ENCODE measurements around the gene NOX3.

Gene NOX3

GRCh38 chr6:155426408-155426945 lies 29.2 kb downstream of the NOX3 start:
- no peak for TF ChIP-seq CTCF (IDR thresholded peaks at IDR 0.05; ENCODE audit: low read depth, low read length, poor library complexity, severe bottlenecking)
- no peak for TF ChIP-seq EZH2phosphoT487 (IDR thresholded peaks at IDR 0.05; ENCODE audit: borderline replicate concordance, low read length)
- Histone ChIP-seq H3K27ac (ENCODE audit: low read depth, low read length) (no peak overlapping the region), H3K4me1 (ENCODE audit: control insufficient read depth, low read length) (peaks cover 56% of the 10 kb centered on the region), H3K27me3 (ENCODE audit: control insufficient read depth, low read length) (no peaks in the 10 kb centered on the region), H3K79me2 (ENCODE audit: control insufficient read depth, low read length) (no peaks in the 10 kb centered on the region), H4K20me1 (ENCODE audit: control insufficient read depth, insufficient read depth, low read depth, low read length) (no peaks in the 10 kb centered on the region), H3F3A (ENCODE audit: control insufficient read depth, insufficient read depth) (0 out of 2 replicates have a peak, but pooled peaks cover 5% of the 10 kb centered on the region), H3K4me2 (ENCODE audit: low read length) (no peak overlapping the region), H3K4me3 (ENCODE audit: low read length) (no peak overlapping the region), H3K9me2 (replicated peaks; ENCODE audit: control insufficient read depth, low read length) (no peaks in the 10 kb centered on the region), H3K9me3 (ENCODE audit: control insufficient read depth, insufficient read depth, low read length) (no peaks in the 10 kb centered on the region), H3K36me3 (ENCODE audit: control insufficient read depth, low read length) (no peaks in the 10 kb centered on the region)

GRCh38 chr6:155424181-155424580 lies 31.5 kb downstream of the NOX3 start:
- H3K4me1 ChIP-seq (ENCODE audit: control insufficient read depth, low read length): peaks cover 70% of the 10 kb centered on the region
- no peaks in the 10 kb centered on the region for H3K36me3 ChIP-seq (ENCODE audit: control insufficient read depth, low read length)
- no peaks in the 10 kb centered on the region for H3K79me2 ChIP-seq (ENCODE audit: control insufficient read depth, low read length)
- H3K9me3 ChIP-seq (ENCODE audit: control insufficient read depth, insufficient read depth, low read length): no peaks in the 10 kb centered on the region
- peaks cover 18% of the 10 kb centered on the region for H3F3A ChIP-seq (ENCODE audit: control insufficient read depth, insufficient read depth)
- no peaks in the 10 kb centered on the region for H4K20me1 ChIP-seq (ENCODE audit: control insufficient read depth, insufficient read depth, low read depth, low read length)
- TF ChIP-seq CTCF (IDR thresholded peaks at IDR 0.05; ENCODE audit: low read depth, low read length, poor library complexity, severe bottlenecking) (no peak), EZH2phosphoT487 (IDR thresholded peaks at IDR 0.05; ENCODE audit: borderline replicate concordance, low read length) (no peak)
- H3K9me2 ChIP-seq (replicated peaks; ENCODE audit: control insufficient read depth, low read length): no peaks in the 10 kb centered on the region
- H3K4me2 ChIP-seq (ENCODE audit: low read length): no peak overlapping the region
- no peak overlapping the region for H3K4me3 ChIP-seq (ENCODE audit: low read length)
- H3K27me3 ChIP-seq (ENCODE audit: control insufficient read depth, low read length): no peaks in the 10 kb centered on the region
- no peak overlapping the region for H3K27ac ChIP-seq (ENCODE audit: low read depth, low read length)

- Histone ChIP-seq H3K9me2 (replicated peaks; ENCODE audit: control insufficient read depth, low read length) (no peaks in the 10 kb centered on the region), H3F3A (ENCODE audit: control insufficient read depth, insufficient read depth) (peaks cover 32% of the 10 kb centered on the region), H3K36me3 (ENCODE audit: control insufficient read depth, low read length) (no peaks in the 10 kb centered on the region), H3K4me1 (ENCODE audit: control insufficient read depth, low read length) (peaks cover 84% of the 10 kb centered on the region), H3K9me3 (ENCODE audit: control insufficient read depth, insufficient read depth, low read length) (no peaks in the 10 kb centered on the region), H3K4me2 (ENCODE audit: low read length) (no peak overlapping the region; the same call in 1 of the 2 replicates), H3K27ac (ENCODE audit: low read depth, low read length) (peak overlapping the region; percentile 99), H3K4me3 (ENCODE audit: low read length) (no peak overlapping the region), H4K20me1 (ENCODE audit: control insufficient read depth, insufficient read depth, low read depth, low read length) (no peaks in the 10 kb centered on the region), H3K79me2 (ENCODE audit: control insufficient read depth, low read length) (no peaks in the 10 kb centered on the region), H3K27me3 (ENCODE audit: control insufficient read depth, low read length) (no peaks in the 10 kb centered on the region)
- TF ChIP-seq CTCF (IDR thresholded peaks at IDR 0.05; ENCODE audit: low read depth, low read length, poor library complexity, severe bottlenecking): no peak
- TF ChIP-seq EZH2phosphoT487 (IDR thresholded peaks at IDR 0.05; ENCODE audit: borderline replicate concordance, low read length): no peak
Observed at GRCh38 chr6:155422635-155423034, 33.0 kb downstream of the NOX3 start.

Data from DOHH2 (cell line).